GM12865 (cell line): ENCODE results near the gene PXMP2.

Experiments
- DNase-seq: peaks from one replicate; pipeline ENCODE4 v3.0.0; 2010; ENCODE audit warnings: low read depth
- H3K4me3 ChIP-seq: 2 replicates; pipeline ENCODE4 v1.5.1; 2011; ENCODE audit warnings: mild to moderate bottlenecking, low read depth, low read length, control low read depth
- CTCF ChIP-seq: IDR thresholded peaks from 2 replicates; pipeline ENCODE4 v1.5.1; 2011; ENCODE audit warnings: low read length, control low read depth, low read depth, inconsistent platforms; ENCODE audit not compliant: insufficient read depth; ENCODE audit errors: missing control alignments

The PXMP2 gene

GRCh38 chr12:132730353-132730752 is 43.0 kb downstream of the PXMP2 start:
- no peak for DNase-seq
- no peak for TF ChIP-seq CTCF
- H3K4me3 ChIP-seq: no peak overlapping the region

GRCh38 chr12:132731574-132731973 is 44.2 kb downstream of the PXMP2 start:
- TF ChIP-seq CTCF: no peak
- no peak for DNase-seq

GRCh38 chr12:132734206-132734605 is 46.8 kb downstream of the PXMP2 start:
- no peak overlapping the region for H3K4me3 ChIP-seq
- no peak for DNase-seq
- no peak for TF ChIP-seq CTCF

More at GRCh38 chr12:132731574-132731973, 44.2 kb downstream of the PXMP2 start:
- H3K4me3 ChIP-seq: no peak overlapping the region

- no peak overlapping the region for H3K4me3 ChIP-seq
- no peak for DNase-seq
- TF ChIP-seq CTCF: no peak
These were observed 48.1 kb downstream of the PXMP2 start for GRCh38 chr12:132735496-132735895.

- TF ChIP-seq CTCF: no peak
These were observed 49.0 kb downstream of the PXMP2 start for GRCh38 chr12:132736378-132736777.

GRCh38 chr12:132736913-132737312 is 49.5 kb downstream of the PXMP2 start:
- no peak overlapping the region for H3K4me3 ChIP-seq
- no peak for TF ChIP-seq CTCF
- no peak for DNase-seq

More at GRCh38 chr12:132736378-132736777, 49.0 kb downstream of the PXMP2 start:
- no peak overlapping the region for H3K4me3 ChIP-seq
- DNase-seq: no peak

GRCh38 chr12:132739600-132740312 is 52.4 kb downstream of the PXMP2 start:
- no peak for DNase-seq
- TF ChIP-seq CTCF: no peak
- no peak overlapping the region for H3K4me3 ChIP-seq
